ENCODE measurements around the gene ZFPL1. TPM values are rescaled to one million over a fixed set of nuclear protein-coding genes. Genes with fewer than 3 reads are reported as not detected.

The ZFPL1 gene
- total RNA-seq, 1 donor from 2014 or later: 37.9 TPM

DNA sequence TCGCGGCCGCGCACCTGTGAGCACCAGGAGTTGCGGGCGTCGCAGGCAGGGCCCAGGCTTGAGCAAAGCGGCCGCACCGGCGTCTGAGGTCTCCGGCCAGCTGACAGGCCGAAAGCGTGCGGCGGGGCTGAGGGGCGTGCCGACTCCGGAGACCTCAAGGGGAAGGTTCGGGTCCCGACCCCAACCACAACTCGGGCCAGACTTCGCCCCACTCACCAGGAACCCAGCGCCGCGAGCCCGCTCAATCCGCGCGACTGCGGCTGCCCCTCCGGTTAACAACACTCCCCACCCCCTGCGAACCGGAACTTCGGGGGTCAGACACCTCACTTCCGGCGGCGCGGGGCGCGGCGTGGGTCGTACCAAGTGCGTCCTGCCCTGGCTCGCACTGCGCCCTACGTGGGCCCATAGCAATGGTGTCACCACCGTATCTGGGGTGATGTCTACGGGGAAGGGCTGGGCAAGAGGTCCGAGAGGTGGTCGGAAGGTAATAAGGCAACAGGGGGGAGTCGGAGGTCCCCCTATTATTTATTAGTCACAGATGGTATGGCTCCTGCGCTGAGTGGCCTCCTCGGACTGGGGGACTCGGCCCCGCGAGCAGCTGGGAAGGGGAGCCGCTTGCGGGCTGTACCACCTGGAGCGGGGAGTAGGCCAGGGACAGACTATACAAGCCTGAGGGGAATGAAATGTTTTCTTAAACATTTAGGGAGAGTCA is 50.4 kb downstream of the ZFPL1 start, which contains the start of gene SYVN1:
Gene SYVN1, minus strand, starts transcription at position 280 of the 712 bp plus-strand sequence. CDS start 918 bp downstream, outside the sequence.
- FAIRE-seq (no peak), DNase-seq (ENCODE audit: low read depth) (peak; percentile 83)
- Histone ChIP-seq H3K9me3 (ENCODE audit: insufficient read depth, low read depth, low read length) (no peaks in the 10 kb centered on the region), H3K9ac (ENCODE audit: low read length) (peak within 1 kb of the TSS; percentile 98), H3K79me2 (ENCODE audit: insufficient read depth, low read length) (peaks cover 38% of the 10 kb centered on the region), H4K20me1 (ENCODE audit: insufficient read depth, low read length) (peaks cover 43% of the 10 kb centered on the region), H2AFZ (ENCODE audit: low read depth, low read length) (peak within 1 kb of the TSS; percentile 85), H3K27ac (ENCODE audit: low read depth, low read length) (peak within 1 kb of the TSS; percentile 99), H3K4me3 (ENCODE audit: insufficient read depth, low read depth, low read length) (peak within 1 kb of the TSS; percentile 88), H3K4me1 (ENCODE audit: insufficient read depth, low read length) (peaks cover 13% of the 10 kb centered on the region), H3K36me3 (ENCODE audit: insufficient read depth, low read length) (peaks cover 17% of the 10 kb centered on the region), H3K27me3 (ENCODE audit: insufficient read depth, low read length) (no peaks in the 10 kb centered on the region), H3K4me2 (ENCODE audit: low read length) (peak within 1 kb of the TSS; percentile 98)
- Mint-ChIP-seq H3K4me1 (ENCODE audit: low read depth, unreplicated experiment) (peaks cover 8% of the 10 kb centered on the region), H3K36me3 (ENCODE audit: low read depth, unreplicated experiment) (peaks cover 14% of the 10 kb centered on the region), H3K27me3 (ENCODE audit: low read depth, unreplicated experiment) (no peaks in the 10 kb centered on the region), H3K9me3 (ENCODE audit: unreplicated experiment) (no peaks in the 10 kb centered on the region), H3K27ac (ENCODE audit: unreplicated experiment) (peak within 1 kb of the TSS; percentile 100), H3K4me3 (ENCODE audit: unreplicated experiment) (peak within 1 kb of the TSS; percentile 99)
- TF ChIP-seq, protein P1, sequence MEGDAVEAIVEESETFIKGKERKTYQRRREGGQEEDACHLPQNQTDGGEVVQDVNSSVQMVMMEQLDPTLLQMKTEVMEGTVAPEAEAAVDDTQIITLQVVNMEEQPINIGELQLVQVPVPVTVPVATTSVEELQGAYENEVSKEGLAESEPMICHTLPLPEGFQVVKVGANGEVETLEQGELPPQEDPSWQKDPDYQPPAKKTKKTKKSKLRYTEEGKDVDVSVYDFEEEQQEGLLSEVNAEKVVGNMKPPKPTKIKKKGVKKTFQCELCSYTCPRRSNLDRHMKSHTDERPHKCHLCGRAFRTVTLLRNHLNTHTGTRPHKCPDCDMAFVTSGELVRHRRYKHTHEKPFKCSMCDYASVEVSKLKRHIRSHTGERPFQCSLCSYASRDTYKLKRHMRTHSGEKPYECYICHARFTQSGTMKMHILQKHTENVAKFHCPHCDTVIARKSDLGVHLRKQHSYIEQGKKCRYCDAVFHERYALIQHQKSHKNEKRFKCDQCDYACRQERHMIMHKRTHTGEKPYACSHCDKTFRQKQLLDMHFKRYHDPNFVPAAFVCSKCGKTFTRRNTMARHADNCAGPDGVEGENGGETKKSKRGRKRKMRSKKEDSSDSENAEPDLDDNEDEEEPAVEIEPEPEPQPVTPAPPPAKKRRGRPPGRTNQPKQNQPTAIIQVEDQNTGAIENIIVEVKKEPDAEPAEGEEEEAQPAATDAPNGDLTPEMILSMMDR (IDR thresholded peaks at IDR 0.05; ENCODE audit: insufficient read depth, low read depth, low read length): no peak
- no peak for TF ChIP-seq EZH2 (IDR thresholded peaks at IDR 0.05; ENCODE audit: insufficient read depth, low read length)

DNA sequence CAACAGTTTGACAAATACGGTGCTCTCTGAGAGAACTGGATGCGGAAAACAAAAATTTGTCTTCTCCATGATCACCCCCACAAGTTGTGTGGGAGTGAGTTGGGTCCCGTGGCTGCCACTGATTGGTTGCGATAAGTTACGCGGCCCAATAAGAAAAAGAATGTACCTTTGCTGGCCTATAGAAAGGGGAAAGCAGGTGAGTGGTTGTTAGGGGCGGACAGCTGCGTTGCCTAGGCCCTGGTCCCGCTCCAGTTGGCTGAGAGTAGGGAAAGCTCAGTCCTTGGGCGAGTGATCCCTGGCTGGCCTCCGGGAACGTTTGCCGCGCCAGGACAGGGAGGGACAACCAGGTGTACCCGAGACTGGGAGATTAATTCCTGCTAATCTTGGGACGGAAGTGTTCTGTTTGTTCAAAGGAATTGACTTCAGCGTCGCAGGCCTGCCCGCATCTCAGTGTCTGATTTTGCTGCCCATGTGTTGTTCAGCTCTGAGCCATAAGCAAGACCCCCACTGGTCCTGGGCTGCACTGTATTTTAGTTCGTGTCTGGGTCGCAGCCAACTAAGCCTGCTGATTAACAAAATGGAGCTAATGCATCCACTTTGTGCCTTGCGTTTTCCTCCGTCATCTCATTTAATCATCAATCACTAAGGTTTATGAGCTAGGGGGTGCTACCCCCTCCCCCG is 51.1 kb downstream of the ZFPL1 start:
- Mint-ChIP-seq H3K27ac (ENCODE audit: unreplicated experiment) (peak overlapping the region; percentile 100), H3K4me3 (ENCODE audit: unreplicated experiment) (peak overlapping the region; percentile 99), H3K36me3 (ENCODE audit: low read depth, unreplicated experiment) (peaks cover 14% of the 10 kb centered on the region), H3K4me1 (ENCODE audit: low read depth, unreplicated experiment) (peaks cover 8% of the 10 kb centered on the region), H3K9me3 (ENCODE audit: unreplicated experiment) (no peaks in the 10 kb centered on the region), H3K27me3 (ENCODE audit: low read depth, unreplicated experiment) (peaks cover 4% of the 10 kb centered on the region)
- H4K20me1 ChIP-seq (ENCODE audit: insufficient read depth, low read length): peaks cover 36% of the 10 kb centered on the region
- H3K27ac ChIP-seq (ENCODE audit: low read depth, low read length): peak overlapping the region; percentile 99
- peak overlapping the region; percentile 85 for H2AFZ ChIP-seq (ENCODE audit: low read depth, low read length)
- peaks cover 12% of the 10 kb centered on the region for H3K36me3 ChIP-seq (ENCODE audit: insufficient read depth, low read length)
- peak; percentile 97 for DNase-seq (ENCODE audit: low read depth)
- peak overlapping the region; percentile 88 for H3K4me3 ChIP-seq (ENCODE audit: insufficient read depth, low read depth, low read length)
- H3K4me2 ChIP-seq (ENCODE audit: low read length): peak overlapping the region; percentile 98
- TF ChIP-seq, protein P1 (IDR thresholded peaks at IDR 0.05; ENCODE audit: insufficient read depth, low read depth, low read length): no peak
- TF ChIP-seq EZH2 (IDR thresholded peaks at IDR 0.05; ENCODE audit: insufficient read depth, low read length): no peak
- FAIRE-seq: peak; percentile 80
- no peaks in the 10 kb centered on the region for H3K9me3 ChIP-seq (ENCODE audit: insufficient read depth, low read depth, low read length)
- peak overlapping the region; percentile 98 for H3K9ac ChIP-seq (ENCODE audit: low read length)
- H3K79me2 ChIP-seq (ENCODE audit: insufficient read depth, low read length): peaks cover 38% of the 10 kb centered on the region
- H3K27me3 ChIP-seq (ENCODE audit: insufficient read depth, low read length): no peaks in the 10 kb centered on the region
- peaks cover 13% of the 10 kb centered on the region for H3K4me1 ChIP-seq (ENCODE audit: insufficient read depth, low read length)

Measured in astrocyte (in vitro differentiated cells and primary cell).